PC-3 (cell line): ENCODE measurements around the gene RNASEH1. TPM values are rescaled to one million over a fixed set of nuclear protein-coding genes. Genes with fewer than 3 reads are reported as not detected.

Experiments
- ATAC-seq: fragments of 200-7000 bp; cut with Tn5 transposase; 2 replicates; pipeline ENCODE4 v1.9.1; 2020; ENCODE audit warnings: mild to moderate bottlenecking, moderate library complexity
- BruUV-seq: library from RNA; stranded (reverse); fragments of 400-500 nt; replicated peaks from 2 replicates; lab custom pipeline; 2021; lab: Mats Ljungman, UMichigan
- CTCF ChIA-PET: fragments of 300-600 bp; sonication (Branson Sonifier 250); formaldehyde crosslinking; loops from one replicate; lab custom pipeline; 2022; ENCODE audit warnings: antibody characterized with exemption; lab: Charles Lee
- POLR2A ChIA-PET: fragments of 300-600 bp; sonication (Branson Sonifier 250); formaldehyde crosslinking; loops from one replicate; lab custom pipeline; 2022; ENCODE audit warnings: antibody characterized with exemption; ENCODE audit not compliant: unreplicated experiment; lab: Charles Lee
- DNase-seq: peaks from one replicate; pipeline ENCODE4 v3.0.0-alpha.2; 2015
- H2AFZ ChIP-seq: fragments of 300-600 bp; sonication (generic); 2 replicates; pipeline ENCODE4 v1.6.0; 2016; ENCODE audit warnings: antibody characterized with exemption, low read length
- H3F3A ChIP-seq: fragments of 300-600 bp; sonication (generic); one replicate; pipeline ENCODE4 v1.6.0; 2017; ENCODE audit warnings: antibody characterized with exemption, low read length, control low read depth, mild to moderate bottlenecking; ENCODE audit not compliant: unreplicated experiment
- H3K27ac ChIP-seq: fragments of 300-600 bp; sonication (generic); 2 replicates; pipeline ENCODE4 v1.5.1; 2016; ENCODE audit warnings: mild to moderate bottlenecking, low read length
- H3K27me3 ChIP-seq: fragments of 300-600 bp; sonication (generic); 2 replicates; pipeline ENCODE4 v1.6.1; 2016; ENCODE audit warnings: low read length, mixed read lengths
- H3K36me3 ChIP-seq: fragments of 300-600 bp; sonication (generic); 2 replicates; pipeline ENCODE4 v1.6.1; 2016; ENCODE audit warnings: low read depth, mixed run types, low read length, mixed read lengths
- H3K4me1 ChIP-seq: fragments of 300-600 bp; sonication (generic); 2 replicates; pipeline ENCODE4 v1.5.1; 2016; ENCODE audit warnings: low read length; ENCODE audit not compliant: insufficient read depth
- H3K4me2 ChIP-seq: fragments of 300-600 bp; sonication (generic); 2 replicates; pipeline ENCODE4 v1.6.0; 2016; ENCODE audit warnings: low read length
- H3K4me3 ChIP-seq: fragments of 300-600 bp; sonication (generic); 2 replicates; pipeline ENCODE4 v1.5.1; 2016; ENCODE audit warnings: mild to moderate bottlenecking, low read length, mixed read lengths
- H3K79me2 ChIP-seq: fragments of 300-600 bp; sonication (generic); 2 replicates; pipeline ENCODE4 v1.6.1; 2017; ENCODE audit warnings: low read length, mixed read lengths
- H3K9ac ChIP-seq: fragments of 300-600 bp; sonication (generic); 2 replicates; pipeline ENCODE4 v1.6.0; 2016; ENCODE audit warnings: mild to moderate bottlenecking, low read length
- H3K9me2 ChIP-seq: fragments of 300-600 bp; sonication (generic); replicated peaks from 2 replicates; pipeline ENCODE4 v1.6.1; 2016; ENCODE audit warnings: mixed run types, low read length, mixed read lengths
- H3K9me3 ChIP-seq: fragments of 300-600 bp; sonication (generic); 2 replicates; pipeline ENCODE4 v1.6.1; 2016; ENCODE audit warnings: low read length, mixed read lengths
- H4K20me1 ChIP-seq: fragments of 300-600 bp; sonication (generic); 2 replicates; pipeline ENCODE4 v1.6.1; 2016; ENCODE audit warnings: low read length, mixed read lengths
- CTCF ChIP-seq: fragments of 300-600 bp; sonication (generic); conservative IDR thresholded peaks from 2 replicates; pipeline ENCODE4 v1.5.1; 2017; ENCODE audit warnings: antibody characterized with exemption, low read depth, mild to moderate bottlenecking, low read length
- EZH2 ChIP-seq: fragments of 300-600 bp; sonication (generic); IDR thresholded peaks from one replicate; pipeline ENCODE4 v1.6.1; 2017; ENCODE audit warnings: antibody characterized with exemption, mild to moderate bottlenecking, low read length; ENCODE audit not compliant: unreplicated experiment
- EZH2phosphoT487 ChIP-seq: fragments of 300-600 bp; sonication (generic); IDR thresholded peaks from 2 replicates; pipeline ENCODE4 v1.6.1; 2018; ENCODE audit warnings: mild to moderate bottlenecking, antibody characterized with exemption, low read length, borderline replicate concordance
- intact Hi-C: fragments of 100-400 bp; cut with micrococcal nuclease; formaldehyde crosslinking; loops from 2 replicates; pipeline ENCODE4 v1.9.0; 2023
- total RNA-seq: library from RNA; depleted of rRNA; stranded (reverse); fragments of >200 nt; gene quantifications from 2 replicates; pipeline ENCODE4 v1.2.3, GENCODE V29; 2014

The RNASEH1 gene
- total RNA-seq, 1 experiment from 2014 or later = 51.1 TPM

- H3K9me2 ChIP-seq = no peaks in the 10 kb centered on the region
- H3K27me3 ChIP-seq = no peaks in the 10 kb centered on the region
- no peak overlapping the region for H2AFZ ChIP-seq
- H3K4me2 ChIP-seq = no peak overlapping the region
- no peak for ATAC-seq
- H3F3A ChIP-seq = no peaks in the 10 kb centered on the region
- H3K9ac ChIP-seq = no peak overlapping the region
- ChIA-PET POLR2A (no interaction called here), CTCF (no interaction called here)
- no peaks in the 10 kb centered on the region for H4K20me1 ChIP-seq
- no peak overlapping the region for H3K27ac ChIP-seq
- H3K4me3 ChIP-seq = no peak overlapping the region
- H3K79me2 ChIP-seq = peaks cover 12% of the 10 kb centered on the region; the same call in 1 of the 2 replicates
- no peaks in the 10 kb centered on the region for H3K4me1 ChIP-seq
- H3K9me3 ChIP-seq = no peaks in the 10 kb centered on the region
- intact Hi-C loops = no loop called here
- no peak for TF ChIP-seq CTCF
- no peak for TF ChIP-seq EZH2
- TF ChIP-seq EZH2phosphoT487 = no peak
- peaks cover 31% of the 10 kb centered on the region for H3K36me3 ChIP-seq
- DNase-seq = no peak
- BruUV-seq = no TSS peak
These were observed 53.4 kb downstream of the RNASEH1 start for GRCh38 chr2:3504741-3505140.

GRCh38 chr2:3503483-3503882, 54.6 kb downstream of the RNASEH1 start:
- intact Hi-C loops = no loop called here
- ATAC-seq (no peak), DNase-seq (no peak)
- no peaks in the 10 kb centered on the region for H3K4me1 ChIP-seq
- no peaks in the 10 kb centered on the region for H3K27me3 ChIP-seq
- no peak overlapping the region for H3K9ac ChIP-seq
- H3K27ac ChIP-seq = no peak overlapping the region
- TF ChIP-seq EZH2 (no peak), CTCF (no peak), EZH2phosphoT487 (no peak)
- H3K4me3 ChIP-seq = no peak overlapping the region
- POLR2A ChIA-PET = no interaction called here
- H3K9me3 ChIP-seq = no peaks in the 10 kb centered on the region
- H3K9me2 ChIP-seq = no peaks in the 10 kb centered on the region
- CTCF ChIA-PET = no interaction called here
- no peak overlapping the region for H2AFZ ChIP-seq
- BruUV-seq = no TSS peak
- no peak overlapping the region for H3K4me2 ChIP-seq
- peaks cover 12% of the 10 kb centered on the region; the same call in 1 of the 2 replicates for H3K79me2 ChIP-seq
- H3F3A ChIP-seq = no peaks in the 10 kb centered on the region
- H4K20me1 ChIP-seq = no peaks in the 10 kb centered on the region
- peaks cover 34% of the 10 kb centered on the region; the same call in 1 of the 2 replicates for H3K36me3 ChIP-seq

GRCh38 chr2:3503046-3503445, 55.1 kb downstream of the RNASEH1 start:
- ChIA-PET CTCF (no interaction called here), POLR2A (no interaction called here)
- no peak for DNase-seq
- TF ChIP-seq EZH2phosphoT487 = no peak
- no peak for TF ChIP-seq EZH2
- TF ChIP-seq CTCF = no peak
- Histone ChIP-seq H3K9me3 (no peaks in the 10 kb centered on the region), H3K36me3 (peaks cover 36% of the 10 kb centered on the region; the same call in 1 of the 2 replicates), H3K9ac (no peak overlapping the region), H3F3A (no peaks in the 10 kb centered on the region), H3K27ac (no peak overlapping the region), H3K4me2 (no peak overlapping the region), H3K4me1 (no peaks in the 10 kb centered on the region), H3K79me2 (peaks cover 12% of the 10 kb centered on the region; the same call in 1 of the 2 replicates), H3K27me3 (no peaks in the 10 kb centered on the region), H3K9me2 (no peaks in the 10 kb centered on the region), H4K20me1 (no peaks in the 10 kb centered on the region), H2AFZ (no peak overlapping the region), H3K4me3 (no peak overlapping the region)
- no peak for ATAC-seq
- BruUV-seq = no TSS peak
- intact Hi-C loops = no loop called here
